ENCODE measurements around the gene CSAD. TPM values are rescaled to one million over a fixed set of nuclear protein-coding genes. Genes with fewer than 3 reads are reported as not detected.

CSAD gene
- total RNA-seq, 1 experiment from 2014 or later, result 15.4 TPM

GRCh38 chr12:53161119-53161911 is 19.4 kb downstream of the CSAD start:
- BruUV-seq (replicated peaks), result no TSS peak
- Histone ChIP-seq H3K4me1 (ENCODE audit: control insufficient read depth, insufficient read depth, low read length) (no peaks in the 10 kb centered on the region), H3K27me3 (ENCODE audit: control insufficient read depth, insufficient read depth, low read length) (no peaks in the 10 kb centered on the region), H3K36me3 (ENCODE audit: control insufficient read depth, insufficient read depth, low read length) (no peaks in the 10 kb centered on the region), H3K27ac (ENCODE audit: low read length) (no peak overlapping the region), H3K4me3 (ENCODE audit: low read depth in 2 of 2, low read length in 2 of 2) (no peak overlapping the region), H3K9me3 (ENCODE audit: control insufficient read depth, insufficient read depth, low read depth, low read length) (no peaks in the 10 kb centered on the region)
- in situ Hi-C loops (cut with HindIII; ENCODE audit: low pct_unique_long_range_greater_than_20kb, low sequenced_read_pairs) (no loop called here), intact Hi-C loops (cut with micrococcal nuclease; ENCODE audit: unreplicated experiment) (no loop called here)
- ChIA-PET CTCF (interaction anchor here (0.6 to 2.0 kb wide), 3 partner anchors 53 to 160 kb away, joined by 3 to 5 read pairs (median 4); partner anchors contain the start of gene AAAS), POLR2A (no interaction called here)
- ATAC-seq (no peak), DNase-seq (ENCODE audit: low read depth, low spot score) (no peak)
- TF ChIP-seq REST (IDR thresholded peaks at IDR 0.05; ENCODE audit: insufficient read depth in 1 of 2, low read depth in 2 of 2, low read length in 1 of 2) (no peak), POLR2AphosphoS5 (IDR thresholded peaks at IDR 0.05; ENCODE audit: low read depth, low read length) (no peak), CTCF (IDR thresholded peaks at IDR 0.05) (no peak), SIN3A (IDR thresholded peaks at IDR 0.05; ENCODE audit: borderline replicate concordance, insufficient read depth, low read depth, low read length) (no peak), TCF7L2 (IDR thresholded peaks at IDR 0.05; ENCODE audit: low read depth, low read length) (no peak)

- TF ChIP-seq POLR2AphosphoS5 (IDR thresholded peaks at IDR 0.05; ENCODE audit: low read depth, low read length) (no peak), TCF7L2 (IDR thresholded peaks at IDR 0.05; ENCODE audit: low read depth, low read length) (no peak), CTCF (IDR thresholded peaks at IDR 0.05) (no peak), REST (IDR thresholded peaks at IDR 0.05; ENCODE audit: insufficient read depth in 1 of 2, low read depth in 2 of 2, low read length in 1 of 2) (no peak), SIN3A (IDR thresholded peaks at IDR 0.05; ENCODE audit: borderline replicate concordance, insufficient read depth, low read depth, low read length) (no peak)
- intact Hi-C loops (cut with micrococcal nuclease; ENCODE audit: unreplicated experiment) (no loop called here), in situ Hi-C loops (cut with HindIII; ENCODE audit: low pct_unique_long_range_greater_than_20kb, low sequenced_read_pairs) (no loop called here)
- Histone ChIP-seq H3K27ac (ENCODE audit: low read length) (no peak overlapping the region), H3K4me1 (ENCODE audit: control insufficient read depth, insufficient read depth, low read length) (no peaks in the 10 kb centered on the region), H3K9me3 (ENCODE audit: control insufficient read depth, insufficient read depth, low read depth, low read length) (no peaks in the 10 kb centered on the region), H3K4me3 (ENCODE audit: low read depth in 2 of 2, low read length in 2 of 2) (no peak overlapping the region), H3K36me3 (ENCODE audit: control insufficient read depth, insufficient read depth, low read length) (no peaks in the 10 kb centered on the region), H3K27me3 (ENCODE audit: control insufficient read depth, insufficient read depth, low read length) (no peaks in the 10 kb centered on the region)
- ATAC-seq, result no peak
- ChIA-PET CTCF (interaction anchor here (0.6 to 3.1 kb wide), 6 partner anchors 10 to 161 kb away, joined by 3 to 15 read pairs (median 4); partner anchors contain the start of gene AAAS), POLR2A (interaction anchor here (1.2 kb wide), 1 partner anchor 20 kb away, joined by 3 read pairs; the partner anchor contains the start of genes CSAD and ZNF740)
- BruUV-seq (replicated peaks), result no TSS peak
- DNase-seq (ENCODE audit: low read depth, low spot score), result no peak
Observed at GRCh38 chr12:53160673-53161072, 20.1 kb downstream of the CSAD start.
